ENCODE measurements around the gene CLEC20A.

Gene CLEC20A

DNA sequence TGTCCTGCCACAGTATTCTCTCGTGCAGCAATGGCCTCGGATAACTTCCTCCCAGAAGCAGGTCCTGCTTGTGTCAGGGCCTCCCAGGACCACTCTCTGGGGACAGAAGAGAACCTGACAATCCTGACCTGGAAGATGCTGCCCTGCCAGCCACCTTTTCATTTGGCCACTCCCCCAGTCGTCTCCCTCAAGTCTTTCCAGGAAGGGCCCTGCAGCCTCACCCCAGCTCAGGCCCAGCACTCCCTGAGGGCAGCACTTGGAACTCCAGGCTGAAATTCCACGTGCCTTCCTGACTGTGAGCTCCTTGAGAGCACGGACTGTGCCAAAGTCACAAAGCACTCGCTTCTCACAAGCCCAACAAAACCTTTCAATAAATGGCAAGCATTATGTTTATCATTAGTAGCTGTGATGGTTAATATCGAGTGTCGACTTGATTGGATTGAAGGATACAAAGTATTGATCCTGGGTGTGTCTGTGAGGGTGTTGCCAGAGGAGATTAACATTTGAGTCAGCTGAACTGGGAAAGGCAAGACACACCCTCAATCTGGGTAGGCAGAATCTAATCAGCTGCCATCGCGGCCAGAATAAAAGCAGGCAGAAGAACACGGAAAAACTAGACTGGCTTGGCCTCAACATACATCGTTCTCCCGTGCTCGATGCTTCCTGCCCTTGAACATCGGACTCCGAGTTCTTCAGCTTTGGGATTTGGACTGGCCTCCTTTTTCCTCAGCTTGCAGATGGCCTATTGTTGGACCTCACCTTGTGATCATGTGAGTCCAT is 2.3 kb upstream of the CLEC20A start:
- no peak for DNase-seq

DNA sequence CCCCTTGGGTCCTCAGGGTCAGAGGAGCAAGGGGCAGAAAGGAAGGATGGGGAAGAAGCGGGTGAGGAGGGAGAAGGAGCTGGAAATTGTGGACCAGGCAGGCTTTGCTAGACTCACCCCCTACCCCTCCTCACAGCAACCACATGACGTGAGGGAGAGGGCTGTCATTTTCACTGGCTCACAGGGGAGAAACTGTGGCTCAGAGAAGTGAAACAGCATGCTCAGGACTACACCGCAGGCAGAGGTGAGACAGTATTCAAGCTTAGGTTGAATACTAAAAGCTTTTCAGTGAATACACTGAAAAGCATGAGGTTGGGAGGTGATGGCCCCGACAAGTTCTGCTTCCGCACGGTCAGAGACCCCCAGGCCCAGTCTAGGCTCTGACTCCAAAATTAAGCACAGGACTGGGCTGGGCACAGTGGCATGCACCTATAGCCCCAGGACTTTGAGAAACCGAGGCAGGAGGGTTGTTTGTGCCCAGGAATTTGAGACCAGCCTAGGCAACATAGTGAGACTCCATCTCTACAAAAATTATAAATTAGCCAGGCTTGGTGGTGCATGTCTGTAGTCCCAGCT is 1.2 kb upstream of the CLEC20A start:
- no peak for DNase-seq

DNA sequence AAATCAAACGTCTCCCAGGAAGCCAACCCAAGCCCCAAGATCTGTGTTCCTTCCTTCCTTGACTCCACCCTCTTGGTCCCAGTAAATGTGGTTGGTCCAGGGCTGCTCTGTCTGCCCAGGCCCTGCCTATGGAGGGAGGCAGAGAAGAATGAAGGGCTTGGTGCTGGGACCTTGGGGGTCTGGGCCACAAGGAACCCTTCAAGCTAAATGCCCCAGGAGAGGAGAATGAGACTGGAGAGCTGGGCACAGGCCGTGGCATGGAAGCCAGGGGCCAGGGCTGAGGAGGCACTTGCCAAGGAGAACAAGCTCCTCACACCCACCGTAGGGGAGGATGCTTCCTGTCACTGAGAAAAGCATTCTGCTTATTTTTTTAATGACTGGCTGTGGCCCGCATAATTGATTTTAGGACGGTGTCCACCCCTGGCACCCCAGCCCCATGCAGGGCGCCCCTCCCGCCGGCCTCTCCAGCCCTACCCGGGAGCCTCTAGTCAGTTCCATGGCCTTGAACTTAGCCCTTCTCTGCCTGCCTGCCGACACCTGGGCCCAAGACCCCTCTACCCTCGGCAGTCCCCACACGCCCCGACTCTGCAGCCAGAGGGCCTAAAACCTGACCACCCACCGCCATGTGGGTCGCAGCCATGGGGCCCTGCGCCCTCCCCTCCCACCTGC is 889 bp downstream of the CLEC20A start:
- no peak for DNase-seq

DNA sequence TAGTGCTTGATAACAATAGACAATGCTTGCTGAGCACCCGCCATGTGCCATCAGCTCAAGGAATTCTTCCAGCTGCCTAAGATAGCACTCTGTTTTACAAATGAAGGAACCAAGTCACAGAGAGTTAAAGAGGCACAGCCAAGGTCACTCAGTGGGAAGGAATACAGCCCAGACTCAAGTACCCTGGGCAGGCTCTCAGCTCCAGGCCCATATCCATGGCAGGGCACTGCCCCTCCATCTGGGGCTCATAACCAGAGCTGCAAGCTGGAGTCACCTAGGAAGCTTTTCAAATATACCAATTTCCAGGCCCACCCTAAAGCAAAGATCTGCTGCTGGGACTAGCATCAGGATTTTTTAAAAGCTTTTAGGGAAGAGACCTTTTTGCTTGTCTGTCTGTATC is 1.6 kb downstream of the CLEC20A start:
- DNase-seq = no peak

DNA sequence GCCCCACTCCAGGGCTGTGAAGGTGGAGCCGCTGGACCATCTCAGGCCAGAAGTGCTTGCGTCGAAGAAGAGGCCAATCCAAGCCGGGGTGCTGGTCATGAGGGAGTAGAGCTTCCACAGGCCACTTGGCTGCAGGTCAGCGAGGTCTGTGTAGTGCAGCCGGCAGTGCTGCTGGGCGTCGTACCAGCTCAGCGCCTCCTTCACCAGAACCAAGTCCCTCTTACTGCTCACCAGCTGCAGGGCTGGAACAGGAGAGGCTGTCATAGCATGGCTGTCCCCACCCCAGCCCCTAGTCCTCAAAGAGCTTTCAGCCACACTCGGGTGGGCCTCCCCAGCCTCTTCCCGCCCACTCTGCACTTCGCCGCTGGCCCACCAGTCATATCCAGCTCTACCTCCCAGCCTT is 2.2 kb downstream of the CLEC20A start:
- no peak for DNase-seq

DNA sequence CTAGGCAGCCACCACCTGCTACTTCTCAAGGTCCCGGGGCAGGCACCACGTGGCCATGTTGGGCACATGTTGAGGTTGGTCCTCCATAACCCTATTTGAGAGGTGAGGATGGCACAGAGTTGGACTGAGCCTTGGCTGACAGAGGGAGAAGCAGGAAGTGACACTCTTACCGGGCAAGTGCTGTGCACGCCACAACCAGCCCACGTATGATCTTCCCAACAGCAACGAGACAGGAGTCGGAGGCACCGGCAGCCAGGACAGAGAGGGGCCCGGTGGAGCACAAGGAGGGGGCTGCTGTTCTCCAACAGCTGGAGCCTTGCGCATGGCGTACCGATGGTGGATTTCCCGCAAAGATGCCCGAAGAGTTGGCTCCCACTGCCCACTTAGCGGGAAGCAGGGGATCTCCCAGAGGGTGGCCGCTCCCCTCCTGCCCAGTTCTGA is 3.4 kb downstream of the CLEC20A start:
- no peak for DNase-seq

DNA sequence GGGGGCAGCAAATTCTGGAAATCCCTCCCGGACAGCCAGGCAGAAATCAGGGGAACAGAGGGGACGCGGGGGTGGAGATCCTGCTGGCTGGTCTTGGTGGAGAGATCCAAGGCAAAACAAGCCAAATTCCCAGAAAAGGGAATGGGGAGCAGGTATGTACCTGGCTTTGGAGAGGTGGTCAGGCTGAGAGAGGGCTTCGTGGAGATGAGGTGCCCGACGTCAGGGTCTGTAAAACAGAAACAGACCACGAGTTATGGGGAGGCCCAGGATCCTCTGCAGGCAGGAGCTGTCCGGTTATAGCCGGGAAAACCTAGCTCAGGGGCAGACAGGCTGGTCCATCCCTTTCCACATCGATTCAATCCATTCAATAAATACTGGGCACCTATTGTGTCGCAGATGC is 4.4 kb downstream of the CLEC20A start:
- no peak for DNase-seq

DNA sequence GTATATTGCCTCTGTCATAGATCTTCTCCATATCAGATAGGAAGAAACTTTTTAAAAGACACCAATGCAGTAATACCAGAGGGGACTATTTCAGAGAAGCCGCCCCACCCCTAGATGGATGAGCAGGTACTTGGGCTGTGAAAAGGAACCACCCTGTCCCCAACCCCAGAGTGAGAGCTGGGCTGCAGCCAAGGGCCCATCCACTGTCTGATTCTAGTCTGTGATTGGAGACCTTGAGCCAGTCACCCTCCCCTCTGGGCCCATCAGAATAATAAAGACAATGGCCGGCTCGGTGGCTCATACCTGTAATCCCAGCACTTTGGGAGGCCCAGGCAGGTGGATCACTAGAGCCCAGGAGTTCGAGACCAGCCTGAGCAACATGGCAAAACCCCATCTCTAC is 5.0 kb downstream of the CLEC20A start:
- DNase-seq = no peak

DNA sequence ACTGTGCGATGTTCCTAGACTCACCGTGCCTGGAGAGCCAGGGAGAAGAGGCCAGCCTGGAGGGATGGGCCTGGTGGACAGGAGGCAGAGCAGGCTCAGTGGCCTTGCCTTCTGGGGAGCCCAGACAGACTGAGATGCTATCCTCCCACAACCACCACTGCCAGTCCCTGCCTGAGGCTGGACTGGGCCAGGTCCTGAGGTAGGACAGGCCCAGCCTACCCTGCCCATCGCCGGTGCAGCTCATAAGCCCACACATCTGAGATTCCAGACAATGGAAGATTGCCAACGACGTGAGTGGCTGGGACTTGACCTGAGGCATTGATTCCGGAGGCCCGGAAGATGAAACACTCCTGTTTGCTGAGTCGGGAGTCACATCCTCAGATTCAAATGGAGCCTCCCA is 5.8 kb downstream of the CLEC20A start:
- DNase-seq = no peak

DNA sequence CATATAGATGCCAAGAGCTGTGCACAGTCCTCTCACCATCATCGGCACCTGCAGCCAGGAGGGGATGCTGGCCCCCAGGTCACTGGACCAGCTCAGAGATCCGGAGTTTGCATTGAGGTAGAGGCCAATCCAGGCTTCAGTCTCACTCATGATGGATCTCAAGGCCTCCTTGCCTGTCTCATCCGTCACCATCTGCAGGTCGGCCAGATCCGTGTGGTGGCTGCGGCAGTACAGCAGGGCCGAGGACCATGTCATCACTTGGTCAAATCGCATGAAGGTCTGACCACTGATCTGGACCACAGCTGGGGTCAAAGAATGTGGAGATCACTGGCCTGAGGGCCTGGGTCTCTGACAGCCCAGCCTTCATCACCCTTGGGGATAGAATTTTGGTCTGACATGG is 6.6 kb downstream of the CLEC20A start:
- no peak for DNase-seq

DNA sequence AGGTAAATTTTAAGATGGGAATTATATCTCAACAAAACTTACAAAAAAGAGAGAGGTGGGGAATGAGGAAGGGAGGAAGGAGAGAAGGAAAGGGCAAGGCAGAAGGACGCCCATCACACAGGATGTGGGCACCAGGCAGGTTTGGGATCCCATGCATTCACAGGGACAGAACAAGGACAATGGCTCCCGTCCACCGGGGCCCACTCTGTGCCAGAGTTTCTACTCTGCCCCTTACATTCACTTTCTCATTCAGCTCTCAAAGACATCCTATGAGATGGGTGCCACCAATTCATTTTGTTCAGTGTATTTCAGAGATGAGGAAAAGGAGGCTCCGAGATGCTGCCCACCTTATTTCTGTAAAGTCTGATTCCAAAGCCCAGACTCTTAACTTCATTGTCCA is 7.4 kb downstream of the CLEC20A start:
- no peak for DNase-seq

DNA sequence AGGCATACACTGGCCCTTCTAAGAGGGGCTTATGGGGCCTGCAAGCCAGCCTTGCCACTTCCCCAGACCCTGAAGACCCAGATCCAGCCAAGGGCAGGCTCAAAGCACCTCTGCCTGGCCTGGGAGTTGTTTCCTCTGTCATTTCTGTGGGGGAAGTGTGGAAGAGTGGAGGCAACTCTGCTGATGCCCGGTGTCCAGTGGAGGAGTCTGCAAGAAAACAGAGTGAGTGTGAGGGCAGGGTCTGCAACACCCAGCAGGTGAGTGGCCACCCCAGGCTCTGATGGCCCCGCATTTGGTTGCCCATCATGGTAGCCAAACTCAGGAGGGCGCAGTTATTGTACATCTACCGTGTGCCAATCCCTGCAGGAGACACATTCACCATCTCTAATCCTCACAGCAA is 8.4 kb downstream of the CLEC20A start:
- no peak for DNase-seq

DNA sequence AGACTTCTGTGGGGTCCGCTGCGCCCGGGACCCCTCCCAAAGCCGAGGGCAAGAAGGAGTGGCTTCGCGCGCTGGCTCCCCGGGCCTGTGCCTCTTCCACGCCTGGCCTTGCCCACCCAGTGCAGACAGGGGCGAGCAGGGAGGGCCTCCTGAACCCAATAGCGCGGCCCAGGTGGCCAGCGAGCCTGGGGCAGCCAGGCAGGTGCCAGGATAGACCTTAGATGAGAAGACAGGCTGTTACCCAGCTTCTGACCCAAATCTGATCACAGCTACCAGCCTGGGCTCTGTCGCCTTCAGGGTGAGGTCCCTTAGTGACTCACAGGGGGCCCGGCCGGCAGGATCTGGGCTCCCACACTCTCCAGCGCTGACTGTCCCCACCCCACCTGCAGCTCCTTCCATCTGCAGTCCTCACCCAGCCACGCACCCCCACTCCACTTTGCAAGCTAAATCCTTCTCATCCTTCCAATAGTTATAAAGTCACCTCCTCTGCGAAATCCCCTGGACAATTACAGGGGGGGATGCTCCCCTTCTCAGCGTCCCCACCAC is 9.6 kb downstream of the CLEC20A start:
- DNase-seq = no peak

DNA sequence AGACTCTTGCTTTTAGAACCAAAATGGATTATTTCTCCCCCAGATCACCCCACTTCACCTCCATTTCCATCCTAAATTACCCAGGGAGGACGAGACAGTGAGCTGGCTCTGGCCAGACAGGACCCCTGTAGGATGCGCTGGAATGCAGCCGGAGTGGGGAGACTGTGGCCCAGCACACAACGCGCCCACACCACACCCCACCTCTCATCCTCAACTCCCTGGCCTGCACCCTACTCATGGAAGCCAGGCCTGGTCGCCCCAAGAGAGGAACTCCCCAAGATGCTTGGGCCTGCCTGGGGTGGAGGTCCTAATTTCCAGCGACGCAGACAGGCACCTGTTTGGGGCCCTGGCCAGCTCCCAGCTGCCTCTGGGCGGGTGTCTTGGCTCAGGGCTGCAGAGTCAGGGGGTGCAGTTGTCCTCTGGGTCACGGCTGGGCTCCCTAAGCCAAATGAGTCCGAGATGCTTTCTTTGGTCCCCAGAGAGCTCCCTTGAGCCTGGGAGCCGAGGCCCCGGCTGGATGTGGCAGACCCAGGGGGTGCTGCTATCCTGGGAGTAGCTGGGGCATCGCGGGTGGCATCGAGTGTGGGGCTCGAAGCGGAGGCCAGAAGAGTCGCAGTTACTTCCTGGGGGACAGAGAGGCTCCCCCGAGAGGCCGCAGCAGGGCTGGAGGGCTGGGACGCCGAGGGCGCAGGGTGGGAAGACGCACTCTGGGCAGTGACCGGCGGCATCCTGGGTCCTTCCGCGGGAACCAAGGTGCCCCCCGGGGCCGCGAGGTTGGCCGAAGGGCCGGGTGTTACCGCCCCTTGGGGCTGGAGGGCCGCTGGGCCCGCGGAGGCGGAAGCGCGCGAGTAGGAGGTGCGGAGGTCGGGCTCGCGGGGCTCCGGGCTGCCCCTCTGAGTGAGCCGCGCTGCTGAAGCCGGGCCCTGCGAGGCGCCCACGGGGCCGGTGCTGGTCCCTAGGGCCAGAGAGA is 10.4 kb downstream of the CLEC20A start:
- DNase-seq = no peak

DNA sequence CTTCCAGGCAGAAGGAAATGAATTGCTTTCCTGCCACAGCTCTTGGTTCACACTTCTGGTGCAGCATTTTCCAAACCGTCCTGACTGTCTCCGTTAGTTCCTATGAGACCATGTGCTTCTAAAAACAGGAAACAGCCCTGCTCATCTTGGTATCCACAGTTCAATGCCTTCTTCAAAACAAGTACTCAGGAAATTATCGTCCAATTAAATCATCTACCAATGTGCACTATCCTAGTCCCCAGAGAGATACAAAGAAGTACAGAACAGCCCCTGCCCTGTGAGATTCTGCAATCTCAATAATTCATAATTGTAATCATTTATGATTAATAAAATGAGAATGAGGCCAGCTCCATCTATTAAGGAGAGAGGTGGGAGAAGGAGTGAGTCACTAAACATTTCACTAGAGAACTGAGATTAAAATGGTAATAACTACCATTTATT is 11.2 kb downstream of the CLEC20A start:
- no peak for DNase-seq

DNA sequence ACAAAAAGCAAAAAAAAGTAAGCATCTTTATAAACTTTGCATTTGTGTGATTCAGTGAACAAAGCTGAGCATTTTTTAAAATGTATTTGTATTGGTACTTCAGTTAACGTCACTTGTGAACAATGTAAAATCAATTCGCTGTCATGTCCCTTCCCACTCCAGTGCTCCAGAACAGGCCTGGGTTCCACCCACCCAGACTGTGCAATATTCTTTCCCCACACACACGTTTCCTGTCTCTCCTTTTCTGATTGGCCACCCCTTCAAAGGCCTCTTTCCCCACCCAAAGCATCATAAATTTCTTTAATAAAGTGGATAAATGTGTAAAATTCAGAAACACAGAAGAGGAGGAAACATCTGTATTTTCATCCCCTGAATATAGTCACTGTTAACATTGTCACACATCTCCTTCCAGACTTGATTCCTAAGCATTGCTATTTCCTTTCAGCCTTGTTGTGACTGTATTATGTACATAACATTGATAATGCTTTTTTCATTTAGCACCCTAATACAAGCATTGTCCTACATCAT is 12.0 kb downstream of the CLEC20A start:
- no peak for DNase-seq

DNA sequence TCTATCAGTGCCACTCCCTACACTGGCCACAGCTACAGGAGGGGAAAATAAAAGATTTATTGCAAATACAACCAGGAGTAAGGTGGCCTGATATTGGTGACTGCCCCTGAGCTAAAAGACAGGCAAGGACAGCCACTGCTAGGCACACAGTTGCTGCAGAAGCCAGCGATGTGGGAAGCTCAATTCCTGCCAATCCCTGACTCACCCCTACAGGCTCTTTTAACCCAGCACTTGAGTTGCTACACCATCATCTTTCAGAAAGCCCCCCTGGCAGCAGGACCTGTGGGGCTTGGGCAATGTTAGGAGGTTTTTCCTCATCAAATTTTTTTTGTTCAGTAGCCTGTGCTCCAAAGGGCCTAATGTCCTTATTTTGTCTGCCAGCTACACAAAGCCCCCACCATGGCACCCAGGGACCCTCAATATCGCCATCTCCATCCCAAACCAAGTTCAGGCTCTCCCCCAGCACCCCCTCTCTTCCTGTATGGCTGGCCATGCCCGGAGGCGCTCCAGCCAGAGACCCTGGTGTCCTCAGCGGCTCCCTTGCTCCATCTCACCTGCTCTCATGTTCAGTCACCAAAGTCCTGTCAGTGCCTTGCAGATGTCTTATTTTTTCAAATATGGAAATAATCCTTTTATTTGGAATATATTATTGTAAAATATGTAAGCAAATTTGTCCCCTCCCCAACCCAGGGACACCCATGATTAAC is 13.4 kb downstream of the CLEC20A start:
- no peak for DNase-seq

DNA sequence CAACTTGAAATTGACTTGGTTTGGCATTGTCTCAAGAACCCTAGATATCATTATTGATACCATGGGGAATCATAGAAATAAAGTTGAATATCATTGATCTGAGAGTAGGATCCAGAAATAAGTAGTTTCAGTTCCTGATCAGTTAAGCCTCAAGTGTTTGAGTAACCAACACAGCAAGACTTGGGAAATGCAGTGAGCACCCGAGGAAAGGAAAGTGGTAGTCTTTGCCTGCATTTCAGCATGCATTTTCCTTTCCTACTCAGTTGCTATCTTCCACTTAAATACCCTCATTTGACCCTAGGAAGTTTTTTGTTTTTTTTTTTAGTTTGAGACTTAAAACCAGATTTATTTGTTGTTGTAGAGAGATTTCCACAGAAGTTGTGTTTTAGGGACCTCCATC is 18.9 kb downstream of the CLEC20A start:
- no peak for DNase-seq

DNA sequence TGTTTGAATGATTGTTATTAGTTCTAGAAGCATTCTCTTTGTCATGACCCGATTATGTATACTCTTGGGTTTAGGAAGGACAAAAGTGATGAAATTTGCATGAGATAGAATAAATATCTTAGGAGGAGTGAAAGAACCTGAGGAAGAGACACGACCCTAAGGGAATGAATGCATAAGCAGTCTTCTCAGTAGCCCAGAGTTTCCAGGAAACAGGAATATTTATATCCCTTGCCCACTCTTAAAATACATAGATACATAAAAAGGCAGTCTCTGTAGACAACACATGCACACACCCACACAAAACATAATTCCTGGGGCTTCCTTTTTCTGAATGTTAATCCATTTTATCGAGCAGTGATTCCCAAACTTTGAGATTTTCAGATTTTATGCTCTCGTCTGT is 19.4 kb downstream of the CLEC20A start:
- no peak for DNase-seq

DNA sequence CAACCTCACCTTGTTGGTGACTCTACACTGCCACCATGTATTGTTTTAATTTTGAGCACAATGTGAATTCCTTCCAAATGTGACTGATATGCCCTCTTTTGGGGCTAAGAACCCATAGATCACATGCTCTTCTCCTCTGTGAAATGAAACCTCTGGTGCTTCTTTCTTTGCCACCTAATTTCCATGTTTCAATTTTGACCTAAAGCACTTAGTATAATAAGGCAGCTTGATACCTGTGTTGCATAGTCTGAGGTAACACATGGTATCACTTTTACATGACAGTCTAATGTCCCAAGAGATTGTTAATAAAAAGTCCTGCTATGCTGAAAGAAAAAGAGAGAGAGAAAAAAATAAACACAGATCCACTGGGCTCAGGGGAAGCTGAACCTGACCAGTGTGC is 24.2 kb downstream of the CLEC20A start:
- DNase-seq = no peak

DNA sequence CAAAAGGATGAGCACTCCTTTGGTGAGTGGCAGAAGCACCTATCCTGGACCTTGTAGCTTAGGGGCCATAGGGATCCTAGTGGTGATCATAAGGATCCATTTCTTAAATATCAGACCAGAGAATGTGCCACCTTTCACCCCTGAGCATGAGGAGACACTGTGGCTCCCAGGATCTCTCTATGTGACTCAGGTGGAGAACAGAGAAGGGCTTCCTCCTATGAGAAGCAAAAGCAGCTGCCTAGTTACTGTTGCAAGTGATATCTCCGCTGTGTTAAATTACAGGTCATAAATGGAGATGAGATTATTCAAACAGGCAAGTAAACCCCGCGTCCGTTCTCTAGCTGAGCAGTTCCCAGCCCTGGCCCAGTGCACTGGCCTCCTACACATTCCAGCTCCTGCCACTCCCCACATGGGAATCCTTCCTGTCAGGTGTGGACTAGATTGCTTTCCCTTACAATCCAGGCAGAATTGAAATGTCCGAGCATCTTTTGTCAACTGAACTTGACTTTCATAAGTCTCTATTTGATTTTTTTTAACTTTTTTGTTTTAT is 26.3 kb downstream of the CLEC20A start:
- DNase-seq = no peak

DNA sequence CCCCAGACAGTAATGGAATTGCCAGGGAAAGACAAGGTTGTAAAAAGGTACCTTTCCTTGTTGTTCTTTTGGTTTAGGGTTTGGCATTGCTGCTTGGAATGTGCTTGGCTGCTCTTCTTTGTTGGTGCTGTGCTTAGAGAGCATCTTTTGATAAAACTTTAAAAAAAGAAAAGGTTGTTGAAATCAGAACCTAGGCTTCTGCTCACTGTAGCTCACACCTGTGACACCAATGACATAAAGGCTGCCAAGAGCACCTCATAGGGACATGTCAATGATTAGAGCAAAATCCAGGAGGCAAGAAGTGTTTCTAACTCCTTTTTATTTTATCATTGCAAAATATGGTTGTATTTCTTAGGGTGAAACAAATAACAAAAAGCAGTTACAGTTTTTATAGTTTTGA is 28.9 kb downstream of the CLEC20A start:
- DNase-seq = no peak
